HEK293 (cell line): ENCODE data around the gene IGSF9.

Source experiments
- ATF2 ChIP-seq: fragments of 450-650 bp; formaldehyde crosslinking; IDR thresholded peaks from 2 replicates; pipeline ENCODE4 v1.5.1; 2016; ENCODE audit warnings: missing biosample characterization, missing genetic modification characterization, low read depth
- CTCF ChIP-seq: fragments of 450-650 bp; formaldehyde crosslinking; IDR thresholded peaks from 2 replicates; pipeline ENCODE4 v1.5.1; 2016; ENCODE audit warnings: missing biosample characterization, missing genetic modification characterization
- ZNF274 ChIP-seq, 2 experiments: fragments of 200-500 bp in 1 of 2; fragments of 450-650 bp in 1 of 2; sonication (Bioruptor generic) in 1 of 2; formaldehyde crosslinking in 1 of 2; IDR thresholded peaks; 2 replicates each; pipeline versions ENCODE4 v1.5.1 to v1.6.1; 2014 to 2016; ENCODE audit warnings: borderline replicate concordance in 1 of 2, inconsistent platforms in 1 of 2, low read length in 1 of 2, missing biosample characterization in 1 of 2, missing genetic modification characterization in 1 of 2
- ZNF664 ChIP-seq: fragments of 450-650 bp; formaldehyde crosslinking; IDR thresholded peaks from 2 replicates; pipeline ENCODE4 v1.5.1; 2016; ENCODE audit warnings: missing biosample characterization, missing genetic modification characterization
- TF ChIP-seq, protein P1 (sequence below): fragments of 450-650 bp; formaldehyde crosslinking; IDR thresholded peaks from 2 replicates; pipeline ENCODE4 v1.5.1; 2016; ENCODE audit warnings: missing biosample characterization, missing genetic modification characterization

GRCh38 chr1:159935719-159936272 is 9.6 kb downstream of the IGSF9 start:
- no peak for TF ChIP-seq CTCF (tag by site-specific recombination)
- no peak for TF ChIP-seq ZNF664 (tag by site-specific recombination)
- TF ChIP-seq ATF2 (tag by site-specific recombination) = no peak
- TF ChIP-seq, protein P1, sequence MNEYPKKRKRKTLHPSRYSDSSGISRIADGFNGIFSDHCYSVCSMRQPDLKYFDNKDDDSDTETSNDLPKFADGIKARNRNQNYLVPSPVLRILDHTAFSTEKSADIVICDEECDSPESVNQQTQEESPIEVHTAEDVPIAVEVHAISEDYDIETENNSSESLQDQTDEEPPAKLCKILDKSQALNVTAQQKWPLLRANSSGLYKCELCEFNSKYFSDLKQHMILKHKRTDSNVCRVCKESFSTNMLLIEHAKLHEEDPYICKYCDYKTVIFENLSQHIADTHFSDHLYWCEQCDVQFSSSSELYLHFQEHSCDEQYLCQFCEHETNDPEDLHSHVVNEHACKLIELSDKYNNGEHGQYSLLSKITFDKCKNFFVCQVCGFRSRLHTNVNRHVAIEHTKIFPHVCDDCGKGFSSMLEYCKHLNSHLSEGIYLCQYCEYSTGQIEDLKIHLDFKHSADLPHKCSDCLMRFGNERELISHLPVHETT (tag by site-specific recombination) = no peak
- TF ChIP-seq ZNF274 (IDR thresholded peaks at IDR 0.05; ENCODE audit: low read length) = no peak
- TF ChIP-seq ZNF274 (tag by site-specific recombination; IDR thresholded peaks at IDR 0.05; ENCODE audit: borderline replicate concordance) = no peak
